Immature natural killer cell (primary cell): ENCODE measurements around the gene ZC3H4. TPM values are rescaled to one million over a fixed set of nuclear protein-coding genes. Genes with fewer than 3 reads are reported as not detected.

ENCODE experiments used
- DNase-seq, 3 donors: peaks; one replicate each; pipeline ENCODE4 v3.0.0; 2022; ENCODE audit warnings: mixed read lengths in 1 of 3
- H3K27ac Mint-ChIP-seq, 6 donors: one replicate each; pipeline ENCODE4 v1.8.0; 2020; ENCODE audit warnings: mixed read lengths in 6 of 6, mild to moderate bottlenecking in 5 of 6, inconsistent platforms in 4 of 6, moderate library complexity in 3 of 6
- H3K27me3 Mint-ChIP-seq, 3 donors: one replicate each; pipeline ENCODE4 v1.8.0; 2020 to 2021; ENCODE audit warnings: low read depth in 3 of 3, mild to moderate bottlenecking in 3 of 3, mixed read lengths in 3 of 3, moderate library complexity in 3 of 3, inconsistent platforms in 1 of 3
- H3K36me3 Mint-ChIP-seq, 3 donors: one replicate each; pipeline ENCODE4 v1.8.0; 2020; ENCODE audit warnings: mixed read lengths in 3 of 3, inconsistent platforms in 2 of 3, mild to moderate bottlenecking in 2 of 3
- H3K4me1 Mint-ChIP-seq, 2 donors: one replicate each; pipeline ENCODE4 v1.8.0; 2020; ENCODE audit warnings: inconsistent platforms in 2 of 2, mild to moderate bottlenecking in 2 of 2, mixed read lengths in 2 of 2, moderate library complexity in 1 of 2
- H3K4me3 Mint-ChIP-seq, 5 donors: one replicate each; pipeline ENCODE4 v1.8.0; 2020; ENCODE audit warnings: mild to moderate bottlenecking in 5 of 5, mixed read lengths in 5 of 5, inconsistent platforms in 3 of 5, moderate library complexity in 3 of 5
- H3K9me3 Mint-ChIP-seq, 6 donors: one replicate each; pipeline ENCODE4 v1.8.0; 2020; ENCODE audit warnings: mild to moderate bottlenecking in 6 of 6, mixed read lengths in 6 of 6, inconsistent platforms in 4 of 6, moderate library complexity in 3 of 6
- polyA plus RNA-seq, 3 donors: library from polyadenylated mRNA; unstranded; fragments of 300-500 nt; fragmentation: Illumina TruSeq; gene quantifications; one replicate each; pipeline ENCODE4 v1.2.3, GENCODE V29; 2021

The ZC3H4 gene
- polyA plus RNA-seq, 3 donors from 2014 or later: 0.04 to 2.3 (median 1.1) TPM

- Mint-ChIP-seq H3K4me1 (peaks cover 15 to 16% of the 10 kb centered on the region in 2 donors), H3K27ac (no peak overlapping the region), H3K27me3 (peaks cover 4 to 7% (median 4%) of the 10 kb centered on the region in 3 donors), H3K9me3 (no peaks in the 10 kb centered on the region), H3K36me3 (no peaks in the 10 kb centered on the region), H3K4me3 (no peak overlapping the region)
- no peak for DNase-seq
These were observed 75.8 kb downstream of the ZC3H4 start for GRCh38 chr19:47037766-47038165.

- Mint-ChIP-seq H3K36me3 (no peaks in the 10 kb centered on the region), H3K27me3 (peaks cover 4 to 7% (median 4%) of the 10 kb centered on the region in 3 donors), H3K4me3 (peak overlapping the region; percentile 85 to 94 (median 91)), H3K4me1 (peaks cover 15 to 16% of the 10 kb centered on the region in 2 donors), H3K27ac (peak overlapping the region; percentile 41 to 67 (median 54)), H3K9me3 (no peaks in the 10 kb centered on the region)
- no peak for DNase-seq
These were observed 77.4 kb downstream of the ZC3H4 start for GRCh38 chr19:47036097-47036651.

GRCh38 chr19:47035127-47036096 is 78.2 kb downstream of the ZC3H4 start:
- Mint-ChIP-seq H3K27ac (peak overlapping the region; percentile 41 to 67 (median 56)), H3K4me3 (peak overlapping the region; percentile 85 to 94 (median 91)), H3K27me3 (peaks cover 6 to 10% (median 9%) of the 10 kb centered on the region in 3 donors), H3K9me3 (no peaks in the 10 kb centered on the region), H3K4me1 (peaks cover 15 to 16% of the 10 kb centered on the region in 2 donors), H3K36me3 (peaks cover 0 to 4% (median 0%) of the 10 kb centered on the region in 3 donors)
- DNase-seq: peak; percentile 88 to 89 (median 88)

GRCh38 chr19:47032171-47032811 is 81.3 kb downstream of the ZC3H4 start:
- Mint-ChIP-seq H3K4me3 (no peak overlapping the region), H3K36me3 (peaks cover 0 to 4% (median 0%) of the 10 kb centered on the region in 3 donors), H3K27ac (no peak overlapping the region), H3K27me3 (peaks cover 12 to 22% (median 16%) of the 10 kb centered on the region in 3 donors), H3K9me3 (no peaks in the 10 kb centered on the region), H3K4me1 (peaks cover 15 to 16% of the 10 kb centered on the region in 2 donors)
- DNase-seq: peak; percentile 32 to 48 (median 36)

GRCh38 chr19:47028195-47028601 is 85.4 kb downstream of the ZC3H4 start:
- H3K9me3 Mint-ChIP-seq: no peaks in the 10 kb centered on the region
- no peak overlapping the region for H3K27ac Mint-ChIP-seq

GRCh38 chr19:47027586-47028088 is 85.9 kb downstream of the ZC3H4 start:
- no peak for DNase-seq
- H3K9me3 Mint-ChIP-seq: no peaks in the 10 kb centered on the region
- no peak overlapping the region for H3K4me3 Mint-ChIP-seq
- no peak overlapping the region for H3K27ac Mint-ChIP-seq
- peaks cover 8 to 34% (median 18%) of the 10 kb centered on the region in 3 donors for H3K27me3 Mint-ChIP-seq
- peaks cover 0 to 1% of the 10 kb centered on the region in 2 donors for H3K4me1 Mint-ChIP-seq
- H3K36me3 Mint-ChIP-seq: peaks cover 0 to 4% (median 0%) of the 10 kb centered on the region in 3 donors

More at GRCh38 chr19:47028195-47028601, 85.4 kb downstream of the ZC3H4 start:
- no peak for DNase-seq
- H3K36me3 Mint-ChIP-seq: peaks cover 0 to 4% (median 0%) of the 10 kb centered on the region in 3 donors
- peaks cover 0 to 1% of the 10 kb centered on the region in 2 donors for H3K4me1 Mint-ChIP-seq
- peaks cover 8 to 28% (median 18%) of the 10 kb centered on the region in 3 donors for H3K27me3 Mint-ChIP-seq
- no peak overlapping the region for H3K4me3 Mint-ChIP-seq

- Mint-ChIP-seq H3K9me3 (no peaks in the 10 kb centered on the region), H3K4me1 (peaks cover 0 to 1% of the 10 kb centered on the region in 2 donors), H3K27ac (no peak overlapping the region), H3K36me3 (peaks cover 0 to 4% (median 0%) of the 10 kb centered on the region in 3 donors), H3K27me3 (peaks cover 8 to 40% (median 18%) of the 10 kb centered on the region in 3 donors), H3K4me3 (no peak overlapping the region)
- DNase-seq: no peak
These were observed 86.7 kb downstream of the ZC3H4 start for GRCh38 chr19:47026889-47027288.

GRCh38 chr19:47026156-47026555 is 87.4 kb downstream of the ZC3H4 start:
- H3K27me3 Mint-ChIP-seq: peaks cover 8 to 43% (median 18%) of the 10 kb centered on the region in 3 donors
- H3K9me3 Mint-ChIP-seq: no peaks in the 10 kb centered on the region
- peaks cover 0 to 4% (median 0%) of the 10 kb centered on the region in 3 donors for H3K36me3 Mint-ChIP-seq
- H3K27ac Mint-ChIP-seq: no peak overlapping the region
- peaks cover 0 to 3% of the 10 kb centered on the region in 2 donors for H3K4me1 Mint-ChIP-seq
- DNase-seq: no peak
- peak overlapping the region in 1 of 5 donors; percentile 27 for H3K4me3 Mint-ChIP-seq

- Mint-ChIP-seq H3K36me3 (no peaks in the 10 kb centered on the region), H3K4me3 (no peak overlapping the region), H3K4me1 (peaks cover 0 to 4% of the 10 kb centered on the region in 2 donors), H3K9me3 (no peaks in the 10 kb centered on the region), H3K27ac (no peak overlapping the region), H3K27me3 (peaks cover 5 to 37% (median 12%) of the 10 kb centered on the region in 3 donors)
- no peak for DNase-seq
These were observed 89.1 kb downstream of the ZC3H4 start for GRCh38 chr19:47024502-47024901.

GRCh38 chr19:47023448-47023794 is 90.2 kb downstream of the ZC3H4 start:
- Mint-ChIP-seq H3K36me3 (no peaks in the 10 kb centered on the region), H3K27me3 (peaks cover 11 to 37% (median 12%) of the 10 kb centered on the region in 3 donors), H3K9me3 (no peaks in the 10 kb centered on the region), H3K4me3 (peak overlapping the region in 1 of 5 donors; percentile 35), H3K4me1 (peaks cover 0 to 9% of the 10 kb centered on the region in 2 donors), H3K27ac (no peak overlapping the region)
- no peak for DNase-seq

- no peak overlapping the region for H3K27ac Mint-ChIP-seq
These were observed 90.8 kb downstream of the ZC3H4 start for GRCh38 chr19:47022541-47023447.

GRCh38 chr19:47022140-47022536 is 91.4 kb downstream of the ZC3H4 start:
- H3K4me1 Mint-ChIP-seq: peaks cover 0 to 9% of the 10 kb centered on the region in 2 donors
- H3K27ac Mint-ChIP-seq: no peak overlapping the region
- H3K36me3 Mint-ChIP-seq: no peaks in the 10 kb centered on the region

More at GRCh38 chr19:47022541-47023447, 90.8 kb downstream of the ZC3H4 start:
- H3K4me3 Mint-ChIP-seq: peak overlapping the region in 1 of 5 donors; percentile 35
- H3K36me3 Mint-ChIP-seq: no peaks in the 10 kb centered on the region
- peaks cover 9 to 35% (median 11%) of the 10 kb centered on the region in 3 donors for H3K27me3 Mint-ChIP-seq
- no peaks in the 10 kb centered on the region for H3K9me3 Mint-ChIP-seq
- H3K4me1 Mint-ChIP-seq: peaks cover 0 to 9% of the 10 kb centered on the region in 2 donors
- DNase-seq: no peak

More at GRCh38 chr19:47022140-47022536, 91.4 kb downstream of the ZC3H4 start:
- H3K4me3 Mint-ChIP-seq: no peak overlapping the region
- no peak for DNase-seq
- H3K9me3 Mint-ChIP-seq: no peaks in the 10 kb centered on the region
- H3K27me3 Mint-ChIP-seq: peaks cover 7 to 32% (median 8%) of the 10 kb centered on the region in 3 donors
